ENCODE data around the gene SMARCA4.

The SMARCA4 gene

GRCh38 chr19:10964903-10965302 is 4.1 kb downstream of the SMARCA4 start:
- Histone ChIP-seq H3K27me3 (ENCODE audit: insufficient read depth, low read length) (no peaks in the 10 kb centered on the region), H4K20me1 (ENCODE audit: insufficient read depth, low read length) (no peaks in the 10 kb centered on the region), H3K4me2 (ENCODE audit: low read length) (peak overlapping the region; percentile 54), H2AFZ (ENCODE audit: low read length) (no peak overlapping the region), H3K4me1 (ENCODE audit: insufficient read depth, low read length, severe bottlenecking) (peaks cover 75% of the 10 kb centered on the region), H3K9me3 (ENCODE audit: low read length) (no peaks in the 10 kb centered on the region), H3K9ac (ENCODE audit: low read length) (peak overlapping the region; percentile 17; the same call in 1 of the 2 replicates), H3K9me2 (ENCODE audit: low read depth, low read length) (no peaks in the 10 kb centered on the region), H3K4me3 (ENCODE audit: low read depth, low read length, poor library complexity, severe bottlenecking) (peak overlapping the region; percentile 7), H3K36me3 (ENCODE audit: insufficient read depth, low read length) (peaks cover 22% of the 10 kb centered on the region), H3K27ac (ENCODE audit: low read depth, low read length, poor library complexity, severe bottlenecking) (peak overlapping the region; percentile 98), H3K79me2 (ENCODE audit: insufficient read depth, low read length) (peaks cover 83% of the 10 kb centered on the region), H3F3A (ENCODE audit: insufficient read depth, low read length) (no peaks in the 10 kb centered on the region)
- TF ChIP-seq EZH2 (IDR thresholded peaks at IDR 0.05; ENCODE audit: borderline replicate concordance, low read length) (no peak), CTCF (IDR thresholded peaks at IDR 0.05; ENCODE audit: low read length) (peak; percentile 65)

- peaks cover 76% of the 10 kb centered on the region for H3K4me1 ChIP-seq (ENCODE audit: insufficient read depth, low read length, severe bottlenecking)
- peak overlapping the region; percentile 98 for H3K27ac ChIP-seq (ENCODE audit: low read depth, low read length, poor library complexity, severe bottlenecking)
- H3K9ac ChIP-seq (ENCODE audit: low read length): peak overlapping the region; percentile 17; the same call in 1 of the 2 replicates
- H3K9me3 ChIP-seq (ENCODE audit: low read length): no peaks in the 10 kb centered on the region
- no peaks in the 10 kb centered on the region for H3K9me2 ChIP-seq (ENCODE audit: low read depth, low read length)
- H2AFZ ChIP-seq (ENCODE audit: low read length): no peak overlapping the region
- peaks cover 88% of the 10 kb centered on the region for H3K79me2 ChIP-seq (ENCODE audit: insufficient read depth, low read length)
- peak overlapping the region; percentile 54 for H3K4me2 ChIP-seq (ENCODE audit: low read length)
- no peaks in the 10 kb centered on the region for H4K20me1 ChIP-seq (ENCODE audit: insufficient read depth, low read length)
- peaks cover 22% of the 10 kb centered on the region for H3K36me3 ChIP-seq (ENCODE audit: insufficient read depth, low read length)
- TF ChIP-seq CTCF (IDR thresholded peaks at IDR 0.05; ENCODE audit: low read length) (no peak), EZH2 (IDR thresholded peaks at IDR 0.05; ENCODE audit: borderline replicate concordance, low read length) (no peak)
- peak overlapping the region; percentile 7 for H3K4me3 ChIP-seq (ENCODE audit: low read depth, low read length, poor library complexity, severe bottlenecking)
- H3K27me3 ChIP-seq (ENCODE audit: insufficient read depth, low read length): no peaks in the 10 kb centered on the region
- no peaks in the 10 kb centered on the region for H3F3A ChIP-seq (ENCODE audit: insufficient read depth, low read length)
These were observed 4.6 kb downstream of the SMARCA4 start for GRCh38 chr19:10965398-10965797.

- peak overlapping the region; percentile 47 for H3K9ac ChIP-seq (ENCODE audit: low read length)
- H3K4me2 ChIP-seq (ENCODE audit: low read length): peak overlapping the region; percentile 54
- no peaks in the 10 kb centered on the region for H3K9me3 ChIP-seq (ENCODE audit: low read length)
- H3K4me3 ChIP-seq (ENCODE audit: low read depth, low read length, poor library complexity, severe bottlenecking): peak overlapping the region; percentile 41
- TF ChIP-seq EZH2 (IDR thresholded peaks at IDR 0.05; ENCODE audit: borderline replicate concordance, low read length): no peak
- no peak for TF ChIP-seq CTCF (IDR thresholded peaks at IDR 0.05; ENCODE audit: low read length)
- H3K27ac ChIP-seq (ENCODE audit: low read depth, low read length, poor library complexity, severe bottlenecking): peak overlapping the region; percentile 98
- no peaks in the 10 kb centered on the region for H4K20me1 ChIP-seq (ENCODE audit: insufficient read depth, low read length)
- H3K79me2 ChIP-seq (ENCODE audit: insufficient read depth, low read length): peaks cover 96% of the 10 kb centered on the region
- peaks cover 83% of the 10 kb centered on the region for H3K4me1 ChIP-seq (ENCODE audit: insufficient read depth, low read length, severe bottlenecking)
- peaks cover 28% of the 10 kb centered on the region for H3K36me3 ChIP-seq (ENCODE audit: insufficient read depth, low read length)
- no peak overlapping the region for H2AFZ ChIP-seq (ENCODE audit: low read length)
- H3K27me3 ChIP-seq (ENCODE audit: insufficient read depth, low read length): no peaks in the 10 kb centered on the region
- no peaks in the 10 kb centered on the region for H3F3A ChIP-seq (ENCODE audit: insufficient read depth, low read length)
- no peaks in the 10 kb centered on the region for H3K9me2 ChIP-seq (ENCODE audit: low read depth, low read length)
These were observed 6.0 kb downstream of the SMARCA4 start for GRCh38 chr19:10966809-10967208.

Data from OCI-LY1 (cell line).